GM21390 (cell line): Measurements from ENCODE around the gene QKI.
A peak's percentile ranks its signal among the peaks of the same experiment; 100 is the strongest.
"Not testable (repeated sequence)": the region's sequence is repeated elsewhere in the genome, so short reads cannot be mapped to it uniquely, and the experiment has no call there.

Experiments used
- ATAC-seq: cut with Tn5 transposase; IDR thresholded peaks from one replicate; pipeline ENCODE4 v1.9.1; 2021; ENCODE audit not compliant: unreplicated experiment

The QKI gene

GRCh38 chr6:163414117-163414945, at the start of gene QKI:
Gene QKI (plus strand): TSS chr6:163414718. CDS start chr6:163415194, 476 bp downstream.
- peak; percentile 32 for ATAC-seq

DNA sequence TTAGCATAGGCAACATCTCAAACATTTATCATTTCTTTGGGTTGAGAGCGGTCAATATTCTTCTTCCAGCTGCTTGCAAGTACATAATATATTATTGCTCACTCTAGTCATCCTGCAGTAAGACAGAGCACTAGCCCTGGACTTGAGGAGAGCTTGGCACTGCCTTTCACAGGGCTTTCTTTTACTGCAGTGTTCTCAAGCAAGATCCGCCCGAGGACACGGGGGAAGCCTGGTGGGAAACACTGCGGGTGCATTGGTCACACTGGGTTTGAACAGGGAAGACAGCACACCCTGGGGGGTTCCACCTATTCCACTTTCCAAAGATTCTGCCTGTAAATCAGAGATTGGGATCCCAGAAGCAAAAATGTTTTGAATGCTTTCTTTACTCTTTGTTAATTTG, 48.2 kb upstream of the QKI start:
- no peak for ATAC-seq

DNA sequence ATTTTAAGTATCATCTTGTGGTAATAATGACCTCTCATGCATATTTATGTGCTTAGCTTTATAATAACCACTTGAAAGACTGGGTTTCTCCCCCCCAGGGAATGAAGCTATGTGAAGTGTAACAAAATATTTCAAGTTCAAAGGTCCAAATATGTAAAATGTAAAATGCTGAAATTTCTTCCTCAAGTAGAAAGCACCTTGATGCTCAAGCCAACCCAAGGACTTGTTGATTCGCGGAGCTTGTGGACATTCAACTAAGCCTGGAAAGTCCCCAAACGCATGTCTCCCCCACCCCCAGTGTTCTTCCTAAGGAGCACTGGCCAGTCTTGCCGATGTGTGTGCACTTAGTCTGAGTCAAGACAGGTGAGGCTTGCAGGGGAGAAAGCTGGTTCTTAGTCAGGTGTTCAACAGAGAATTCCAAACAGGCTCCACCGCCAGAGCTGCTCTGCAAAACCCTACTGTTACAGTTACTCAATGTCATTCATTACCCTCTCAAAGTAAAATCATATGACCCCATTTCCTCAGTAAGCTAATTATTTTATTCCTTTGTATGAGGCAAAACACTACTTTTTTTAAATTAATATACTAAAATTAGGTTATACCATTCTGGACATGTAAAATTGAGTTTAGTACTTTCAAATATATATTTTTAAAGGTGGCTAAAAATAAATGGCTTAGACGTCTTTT, 46.9 kb upstream of the QKI start:
- ATAC-seq, result no peak

DNA sequence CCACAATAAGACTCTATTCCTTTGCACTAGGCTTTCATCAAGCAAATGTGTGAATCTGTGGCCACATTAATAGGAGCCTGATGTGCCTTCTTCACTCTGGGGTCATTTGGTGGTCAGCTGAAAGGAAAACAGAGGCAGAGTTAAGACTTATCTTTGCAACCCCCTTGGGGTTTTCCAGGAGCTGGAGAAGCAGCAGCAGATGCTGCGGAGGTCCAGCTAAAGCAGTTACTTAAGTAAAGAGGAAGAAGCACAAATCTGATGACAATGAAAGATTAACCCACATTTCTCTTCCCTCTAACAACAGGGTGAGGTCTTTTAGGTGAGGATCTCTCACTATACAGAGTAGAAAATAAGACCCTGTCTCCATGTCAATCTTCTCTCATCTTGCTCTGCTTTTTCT, 45.4 kb upstream of the QKI start:
- no peak for ATAC-seq

DNA sequence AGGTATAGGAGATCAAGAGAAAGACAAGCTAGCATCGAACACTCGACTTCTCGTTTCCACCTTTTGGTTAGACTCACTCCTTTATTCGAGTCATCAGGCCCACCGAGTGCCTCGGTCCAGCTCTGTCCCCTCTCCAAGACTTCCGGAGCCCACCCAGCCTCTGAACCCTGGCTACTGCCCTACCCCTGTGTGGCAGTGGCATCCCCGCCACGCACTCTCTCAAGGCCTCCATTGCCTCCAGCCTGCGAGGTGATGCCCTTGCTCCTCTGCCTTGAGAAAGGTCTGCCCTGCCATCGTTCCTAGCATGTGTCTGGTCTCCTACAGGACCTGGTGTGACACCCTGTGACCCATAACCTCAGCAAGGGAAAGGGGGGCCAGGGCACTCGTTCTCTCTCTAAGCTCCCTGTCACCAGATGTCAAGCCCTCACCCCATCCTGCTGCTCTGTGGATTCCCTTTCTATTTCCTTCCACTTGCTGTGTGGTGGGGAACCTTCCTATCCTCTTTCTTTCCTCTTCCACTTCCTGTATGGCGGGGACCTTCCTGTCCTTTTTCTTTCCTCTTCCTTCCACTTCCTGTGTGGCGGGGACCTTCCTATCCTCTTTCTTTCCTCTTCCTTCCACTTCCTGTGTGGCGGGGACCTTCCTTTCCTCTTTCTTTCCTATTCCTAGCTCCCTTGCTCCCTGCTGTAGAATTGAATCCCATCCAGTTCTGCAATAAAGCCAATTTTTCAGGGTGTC, 44.7 kb upstream of the QKI start:
- ATAC-seq, result no peak

- ATAC-seq, result no peak
Measured at GRCh38 chr6:163370464-163371117, 43.9 kb upstream of the QKI start.

- ATAC-seq, result no peak
Measured at GRCh38 chr6:163371129-163371528, 43.4 kb upstream of the QKI start.

DNA sequence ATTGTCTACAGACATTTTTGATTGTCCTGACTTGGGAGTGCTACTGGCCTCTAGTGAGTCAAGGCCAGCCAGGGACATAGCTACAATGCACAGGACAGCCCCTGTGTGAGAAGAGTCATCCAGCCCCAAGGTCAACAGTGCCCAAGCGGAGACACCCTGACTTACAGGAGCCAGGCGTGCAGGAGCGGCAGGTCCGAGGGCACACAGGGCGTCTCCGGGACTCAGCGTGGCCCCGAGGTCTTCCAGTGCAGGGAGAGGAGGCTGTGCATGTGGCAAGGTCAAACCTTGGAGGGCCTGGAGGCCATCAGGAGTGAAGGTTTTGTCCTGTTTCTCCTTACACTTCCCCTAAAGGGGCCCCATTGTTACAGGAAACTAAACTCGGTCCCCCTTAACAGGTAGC, 41.3 kb upstream of the QKI start:
- ATAC-seq, result no peak

GRCh38 chr6:163375361-163375760, 39.2 kb upstream of the QKI start:
- no peak for ATAC-seq

DNA sequence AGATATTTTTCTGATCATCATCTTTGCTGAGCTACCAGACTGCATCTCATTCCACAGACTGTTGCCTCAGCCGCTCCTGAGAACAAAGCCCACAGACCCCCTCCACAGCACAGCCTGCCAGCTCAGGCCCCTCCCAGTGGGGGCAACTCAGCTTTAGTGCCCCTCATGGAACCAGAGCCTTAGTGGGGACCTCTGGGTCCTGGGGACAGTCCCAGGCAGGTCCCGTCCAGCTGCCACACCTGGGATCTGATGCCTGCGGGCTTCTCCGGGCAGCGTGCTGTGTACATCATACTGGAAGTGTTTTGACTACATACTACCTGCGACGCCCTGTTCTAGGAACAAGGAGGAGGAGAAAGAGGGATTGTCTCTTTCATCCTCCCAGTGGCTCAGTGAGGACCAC, 38.3 kb upstream of the QKI start:
- no peak for ATAC-seq

DNA sequence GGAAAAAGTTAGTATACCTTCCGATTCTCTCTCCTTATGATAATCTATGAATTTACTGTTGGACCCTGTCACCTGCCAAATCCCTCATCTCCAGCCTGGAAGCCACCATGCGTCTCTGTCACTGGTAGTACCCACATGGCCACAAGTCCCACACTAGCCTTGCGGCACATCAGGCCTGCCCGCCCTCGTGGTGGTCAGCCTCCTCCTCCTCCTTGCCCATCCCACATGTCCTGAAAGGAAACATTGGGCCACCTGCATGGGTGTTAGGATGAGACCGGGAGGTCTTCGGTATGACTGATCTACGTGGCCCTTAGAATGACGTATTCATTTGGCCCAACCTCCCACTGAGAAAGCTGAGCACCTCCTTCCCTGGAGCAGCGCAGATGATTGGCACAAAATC, 37.0 kb upstream of the QKI start:
- ATAC-seq, result no peak

DNA sequence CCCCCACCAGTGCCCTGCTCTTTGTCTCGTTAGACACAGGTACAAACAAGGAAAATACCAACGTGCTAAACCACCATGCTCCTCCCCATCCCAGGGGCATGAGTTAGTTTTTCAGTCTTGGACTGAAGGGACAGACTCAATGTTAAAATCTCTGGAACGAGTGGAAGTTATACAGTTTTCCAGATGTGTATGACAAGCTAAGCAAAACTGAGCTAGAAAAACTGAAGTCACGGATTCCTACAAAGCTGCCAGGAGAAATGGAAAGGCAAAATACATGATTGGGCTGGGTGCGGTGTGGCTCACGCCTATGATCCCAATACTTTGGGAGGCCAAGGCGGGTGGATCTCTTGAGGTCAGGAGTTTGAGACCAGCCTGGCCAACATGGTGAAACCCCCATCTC, 34.3 kb upstream of the QKI start:
- no peak for ATAC-seq

- ATAC-seq, result no peak
Measured at GRCh38 chr6:163381118-163381756, 33.3 kb upstream of the QKI start.

DNA sequence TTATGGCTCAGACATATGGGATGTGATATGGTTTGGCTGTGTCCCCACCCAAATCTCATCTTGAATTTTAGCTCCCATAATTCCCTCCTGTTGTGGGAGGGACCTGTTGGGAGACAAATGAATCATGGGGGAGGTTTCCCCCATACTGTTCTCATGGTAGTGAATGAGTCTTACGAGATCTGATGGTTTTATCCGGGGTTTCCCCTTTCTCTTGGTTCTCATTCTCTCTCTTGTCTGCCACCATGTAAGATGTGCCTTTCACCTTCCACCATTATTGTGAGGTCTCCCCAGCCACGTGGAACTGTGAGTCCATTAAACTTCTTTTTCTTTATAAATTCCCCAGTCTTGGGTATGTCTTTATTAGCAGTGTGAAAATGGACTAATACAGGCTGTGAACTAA, 31.1 kb upstream of the QKI start:
- not testable (repeated sequence) for ATAC-seq

DNA sequence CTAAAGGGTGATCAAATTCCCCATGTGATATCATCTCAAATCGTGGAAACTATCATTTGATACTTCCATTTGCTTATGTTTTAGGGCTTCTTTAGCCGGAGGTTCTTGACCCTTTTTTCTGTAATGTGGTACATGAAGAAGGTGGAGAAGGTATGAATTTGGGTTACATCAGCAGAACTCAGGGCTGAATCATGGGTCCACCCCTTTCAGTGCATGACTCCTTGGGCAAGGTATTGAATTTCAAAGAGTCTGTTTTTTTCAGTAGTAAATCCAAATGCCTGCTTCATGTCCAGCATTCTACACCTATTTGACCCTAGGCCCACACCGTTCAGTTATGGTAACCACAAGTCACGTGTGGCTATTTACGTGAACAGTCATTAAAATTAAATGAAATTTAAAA, 30.6 kb upstream of the QKI start:
- ATAC-seq, result no peak

DNA sequence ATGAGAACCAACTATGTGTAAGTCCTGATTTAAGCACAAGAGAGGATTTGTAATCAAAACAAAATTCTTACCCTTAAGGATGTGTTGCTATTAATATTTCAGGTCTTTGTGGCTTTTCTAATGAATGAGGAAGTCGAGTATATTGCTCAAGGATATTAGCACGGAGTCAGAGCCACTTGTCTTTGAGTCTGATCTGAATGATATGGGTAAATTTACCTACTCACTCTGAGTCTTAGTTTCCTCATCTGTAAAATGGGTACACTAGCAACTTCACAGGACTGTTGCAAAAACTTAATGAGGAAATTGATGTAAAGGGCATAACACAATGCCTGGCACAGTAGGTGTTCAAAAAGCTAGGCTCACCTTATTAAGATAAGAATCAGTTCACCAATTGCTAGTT, 30.0 kb upstream of the QKI start:
- no peak for ATAC-seq

- not testable (repeated sequence) for ATAC-seq
Measured at GRCh38 chr6:163385503-163385902, 29.0 kb upstream of the QKI start.

DNA sequence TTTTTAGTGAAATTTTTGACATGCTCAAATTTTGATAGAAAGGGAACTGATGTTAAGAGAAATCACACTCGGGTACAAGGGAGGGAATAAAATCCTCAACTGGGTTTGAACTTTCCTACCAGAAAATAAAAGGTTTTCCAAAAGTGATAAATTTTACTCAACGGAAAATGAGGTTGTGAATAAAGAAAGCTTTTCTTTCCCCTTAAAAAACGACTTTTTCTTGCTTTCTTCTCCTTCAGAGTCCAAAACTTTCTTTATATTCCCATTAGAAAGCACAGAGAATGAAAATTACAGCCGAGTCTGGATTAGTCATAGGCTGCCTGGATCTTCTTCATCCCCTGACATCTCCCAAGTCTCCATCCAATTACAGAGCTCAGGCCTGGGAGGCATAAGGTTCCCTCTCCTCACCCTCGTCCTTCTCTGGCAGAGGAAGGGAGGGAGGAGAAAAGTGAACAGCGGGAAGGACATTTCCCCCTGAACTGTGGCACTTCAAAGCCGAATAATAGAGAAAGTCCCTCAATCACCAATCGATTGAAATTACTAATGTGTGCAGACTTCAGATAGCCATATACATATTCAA, 28.1 kb upstream of the QKI start:
- no peak for ATAC-seq

DNA sequence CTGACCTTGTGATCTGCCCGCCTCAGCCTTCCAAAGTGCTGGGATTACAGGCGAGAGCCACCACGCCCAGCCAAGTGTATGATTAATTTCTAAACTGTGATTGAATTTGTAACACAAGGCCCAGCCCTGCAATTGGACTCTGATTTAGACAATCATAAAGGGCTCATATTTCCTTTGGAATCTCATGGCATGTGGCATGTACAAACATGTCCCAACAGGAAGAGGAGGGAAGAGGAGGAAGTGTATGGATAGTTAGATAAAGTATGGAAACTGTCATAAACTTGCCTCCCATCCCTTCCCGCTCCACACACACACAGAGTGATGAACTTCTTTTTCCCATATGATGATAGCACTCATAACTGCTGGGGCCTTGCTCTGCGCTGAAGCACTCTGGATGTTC, 27.2 kb upstream of the QKI start:
- ATAC-seq, result no peak

DNA sequence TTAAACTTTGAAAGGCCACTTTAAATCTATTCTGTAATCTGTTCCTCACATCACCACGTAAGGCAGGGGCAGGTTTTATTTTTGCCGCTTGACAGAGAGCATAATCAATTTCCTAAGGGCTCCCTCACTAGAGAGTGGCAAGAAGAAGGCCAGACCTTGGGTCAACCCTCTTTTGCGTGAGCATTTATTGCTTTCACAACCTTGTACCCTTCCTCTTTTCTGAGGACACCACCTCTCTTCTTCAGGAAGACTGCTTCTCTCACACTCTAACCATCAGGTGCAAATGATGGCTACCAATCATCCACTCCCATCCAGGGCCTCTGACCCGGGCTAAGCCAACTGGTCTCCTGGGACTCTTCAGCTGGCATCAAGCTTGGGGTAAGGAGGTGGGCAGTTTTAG, 25.2 kb upstream of the QKI start:
- ATAC-seq, result no peak

DNA sequence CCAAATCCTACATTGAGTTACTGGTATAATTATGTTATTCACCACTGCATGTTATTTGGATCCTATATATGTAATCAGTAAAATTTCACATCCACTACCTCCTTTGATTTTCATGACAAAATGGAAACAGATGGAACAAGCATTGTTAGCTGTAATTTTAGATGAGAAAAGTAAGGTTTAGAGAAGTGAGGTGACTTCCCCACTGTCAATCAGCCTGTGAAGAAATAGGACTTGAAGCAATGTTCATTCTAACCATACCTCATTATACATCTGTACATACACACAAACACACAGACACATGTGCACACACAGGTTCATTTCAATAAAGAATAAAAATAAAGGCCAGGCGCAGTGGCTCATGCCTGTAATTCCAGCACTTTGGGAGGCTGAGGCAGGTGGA, 23.7 kb upstream of the QKI start:
- no peak for ATAC-seq
